ENCODE measurements around the gene ROBO2. TPM values are rescaled to one million over a fixed set of nuclear protein-coding genes. Genes with fewer than 3 reads are reported as not detected.

ROBO2 gene
- polyA plus RNA-seq, 1 experiment = 1.6 TPM

GRCh38 chr3:77462951-77463350 lies 423.1 kb downstream of the ROBO2 start:
- ChIA-PET POLR2A (no interaction called here), CTCF (no interaction called here)
- Histone ChIP-seq H3K27me3 (ENCODE audit: control insufficient read depth, insufficient read depth, low read length) (no peaks in the 10 kb centered on the region), H3K4me3 (ENCODE audit: low read depth, low read length) (no peak overlapping the region), H3K36me3 (ENCODE audit: control insufficient read depth, insufficient read depth, low read length) (no peaks in the 10 kb centered on the region)
- TF ChIP-seq CTCF (IDR thresholded peaks at IDR 0.05; ENCODE audit: insufficient read depth, low read depth, low read length) = no peak
- DNase-seq (ENCODE audit: low read depth) = no peak

GRCh38 chr3:77464111-77464688 lies 424.3 kb downstream of the ROBO2 start:
- Histone ChIP-seq H3K27me3 (ENCODE audit: control insufficient read depth, insufficient read depth, low read length) (no peaks in the 10 kb centered on the region), H3K4me3 (ENCODE audit: low read depth, low read length) (no peak overlapping the region), H3K36me3 (ENCODE audit: control insufficient read depth, insufficient read depth, low read length) (no peaks in the 10 kb centered on the region)
- ChIA-PET CTCF (no interaction called here), POLR2A (interaction anchor here (0.6 kb wide), 1 partner anchor 53 kb away, joined by 3 read pairs; no protein-coding TSS in a partner anchor)
- no peak for TF ChIP-seq CTCF (IDR thresholded peaks at IDR 0.05; ENCODE audit: insufficient read depth, low read depth, low read length)
- peak; percentile 74 for DNase-seq (ENCODE audit: low read depth)

GRCh38 chr3:77466562-77467115 lies 426.7 kb downstream of the ROBO2 start:
- no peak for DNase-seq (ENCODE audit: low read depth)
- no peak for TF ChIP-seq CTCF (IDR thresholded peaks at IDR 0.05; ENCODE audit: insufficient read depth, low read depth, low read length)
- ChIA-PET CTCF (no interaction called here), POLR2A (no interaction called here)
- Histone ChIP-seq H3K27me3 (ENCODE audit: control insufficient read depth, insufficient read depth, low read length) (no peaks in the 10 kb centered on the region), H3K36me3 (ENCODE audit: control insufficient read depth, insufficient read depth, low read length) (no peaks in the 10 kb centered on the region), H3K4me3 (ENCODE audit: low read depth, low read length) (no peak overlapping the region)

- TF ChIP-seq CTCF (IDR thresholded peaks at IDR 0.05; ENCODE audit: insufficient read depth, low read depth, low read length) = no peak
- POLR2A ChIA-PET = interaction anchor here (0.6 kb wide), 1 partner anchor 74 kb away, joined by 5 read pairs; no protein-coding TSS in a partner anchor
- H3K27me3 ChIP-seq (ENCODE audit: control insufficient read depth, insufficient read depth, low read length) = no peaks in the 10 kb centered on the region
- H3K36me3 ChIP-seq (ENCODE audit: control insufficient read depth, insufficient read depth, low read length) = no peaks in the 10 kb centered on the region
- CTCF ChIA-PET = interaction anchor here (0.6 to 1.4 kb wide), 2 partner anchors 28 to 151 kb away, joined by 3 to 4 read pairs; no protein-coding TSS in a partner anchor
- no peak for DNase-seq (ENCODE audit: low read depth)
- H3K4me3 ChIP-seq (ENCODE audit: low read depth, low read length) = no peak overlapping the region
These were observed 428.1 kb downstream of the ROBO2 start for GRCh38 chr3:77467702-77468625.

- Histone ChIP-seq H3K27me3 (ENCODE audit: control insufficient read depth, insufficient read depth, low read length) (no peaks in the 10 kb centered on the region), H3K4me3 (ENCODE audit: low read depth, low read length) (no peak overlapping the region), H3K36me3 (ENCODE audit: control insufficient read depth, insufficient read depth, low read length) (no peaks in the 10 kb centered on the region)
- POLR2A ChIA-PET = no interaction called here
- no peak for TF ChIP-seq CTCF (IDR thresholded peaks at IDR 0.05; ENCODE audit: insufficient read depth, low read depth, low read length)
- no peak for DNase-seq (ENCODE audit: low read depth)
- CTCF ChIA-PET = interaction anchor here (0.6 to 1.4 kb wide), 2 partner anchors 27 to 150 kb away, joined by 3 to 4 read pairs; no protein-coding TSS in a partner anchor
These were observed 428.7 kb downstream of the ROBO2 start for GRCh38 chr3:77468626-77469020.

Data from BJ (cell line).